Thymus (tissue), 11 donors: ENCODE measurements around the gene ATG5. TPM values are rescaled to one million over a fixed set of nuclear protein-coding genes. Genes with fewer than 3 reads are reported as not detected.

Source experiments
- DNase-seq, 9 donors: peaks; one replicate each; pipeline ENCODE4 v3.0.0-alpha.2; 2013; ENCODE audit warnings: low spot score in 9 of 9, low read depth in 6 of 9, missing footprints in 1 of 9
- H3K27ac ChIP-seq, 2 donors: one replicate each; pipeline ENCODE4 v1.5.1; 2013; ENCODE audit warnings: control low read depth in 1 of 2, low read depth in 1 of 2, low read length in 1 of 2, mild to moderate bottlenecking in 1 of 2, moderate library complexity in 1 of 2
- H3K27me3 ChIP-seq, 2 donors: one replicate each; pipeline ENCODE4 v1.5.1; 2013; ENCODE audit warnings: low read length in 1 of 2; ENCODE audit not compliant: control insufficient read depth in 2 of 2, insufficient read depth in 1 of 2
- H3K36me3 ChIP-seq, 2 donors: one replicate each; pipeline ENCODE4 v1.5.1; 2013; ENCODE audit warnings: low read length in 1 of 2, mild to moderate bottlenecking in 1 of 2, moderate library complexity in 1 of 2; ENCODE audit not compliant: control insufficient read depth in 2 of 2, insufficient read depth in 2 of 2
- H3K4me1 ChIP-seq, 2 donors: one replicate each; pipeline ENCODE4 v1.5.1; 2013; ENCODE audit warnings: low read length in 2 of 2; ENCODE audit not compliant: control insufficient read depth in 2 of 2, insufficient read depth in 2 of 2
- H3K4me3 ChIP-seq, 2 donors: one replicate each; pipeline ENCODE4 v1.5.1; 2013; ENCODE audit warnings: low read length in 2 of 2, control low read depth in 1 of 2, mild to moderate bottlenecking in 1 of 2
- H3K9me3 ChIP-seq, 2 donors: one replicate each; pipeline ENCODE4 v1.5.1; 2013; ENCODE audit warnings: low read length in 1 of 2, mild to moderate bottlenecking in 1 of 2; ENCODE audit not compliant: control insufficient read depth in 2 of 2, insufficient read depth in 1 of 2
- WGBS: extraction: QIAGEN DNeasy Blood & Tissue Kit; methylation state at CpG from one replicate; pipeline ENCODE4 v1.1.7; 2013; 5-methylcytosine and 5-hydroxymethylcytosine counted together
- polyA plus RNA-seq: library from polyadenylated mRNA; stranded (reverse); fragments of 200-250 nt; gene quantifications from one replicate; pipeline ENCODE4 v1.2.3, GENCODE V29; 2013
- total RNA-seq: library from RNA; stranded (reverse); fragments of 120-200 nt; gene quantifications from one replicate; pipeline ENCODE4 v1.2.4, GENCODE V29; 2013
- donor health status: healthy.

ATG5 gene
- total and polyA plus RNA-seq, 2 donors, result 25.2 to 36.1 TPM

GRCh38 chr6:106186714-106187113, 138.8 kb downstream of the ATG5 start:
- Histone ChIP-seq H3K4me1 (no peaks in the 10 kb centered on the region), H3K27ac (no peak overlapping the region), H3K27me3 (no peaks in the 10 kb centered on the region), H3K4me3 (no peak overlapping the region), H3K9me3 (no peaks in the 10 kb centered on the region), H3K36me3 (peaks cover 0 to 6% of the 10 kb centered on the region in 2 donors)
- no peak for DNase-seq
- 96% methylated on average over 2 of the region's 2 CpGs for WGBS

DNA sequence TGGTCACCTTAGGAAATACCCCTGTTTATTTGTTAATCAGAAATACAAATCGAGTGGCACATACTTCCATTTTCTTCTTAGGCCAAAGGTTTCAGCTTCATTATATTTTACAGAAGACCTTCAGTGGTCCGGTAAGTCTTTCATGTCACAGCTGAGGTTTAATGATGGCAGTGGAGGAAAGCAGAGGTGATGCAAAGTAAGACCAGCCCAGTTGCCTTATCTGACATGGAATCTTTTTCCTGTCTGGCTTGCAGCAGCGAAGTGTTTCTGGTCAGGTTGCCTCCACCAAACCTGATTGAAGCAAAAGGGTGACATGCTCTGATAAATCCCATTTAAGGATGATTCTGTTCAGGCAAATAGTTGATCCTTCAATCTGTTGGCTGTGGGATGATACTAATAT, 139.4 kb downstream of the ATG5 start:
- Histone ChIP-seq H3K36me3 (peaks cover 0 to 6% of the 10 kb centered on the region in 2 donors), H3K9me3 (no peaks in the 10 kb centered on the region), H3K27me3 (no peaks in the 10 kb centered on the region), H3K4me1 (no peaks in the 10 kb centered on the region), H3K4me3 (no peak overlapping the region), H3K27ac (no peak overlapping the region)
- 76% methylated on average over 3 of the region's 3 CpGs for WGBS
- DNase-seq, result no peak

DNA sequence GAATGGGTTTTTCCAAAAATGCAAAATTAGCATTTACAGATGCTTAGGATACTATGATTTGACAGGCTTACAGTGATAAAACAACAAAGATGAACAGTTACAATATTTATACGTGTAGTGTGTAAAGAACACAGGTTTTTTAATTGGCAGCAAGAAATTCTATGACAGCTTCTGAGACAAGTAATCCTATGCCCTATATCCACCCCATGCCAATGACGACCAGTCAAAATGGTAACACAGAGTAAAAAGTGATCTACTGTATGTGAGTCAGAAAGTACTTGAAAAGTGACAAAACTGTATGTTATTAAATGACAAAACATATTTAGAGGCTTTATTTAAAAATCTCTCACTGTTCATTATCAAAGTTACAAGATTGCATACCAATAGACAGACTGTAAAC, 139.9 kb downstream of the ATG5 start:
- no peak overlapping the region for H3K4me3 ChIP-seq
- H3K4me1 ChIP-seq, result no peaks in the 10 kb centered on the region
- DNase-seq, result no peak
- H3K27me3 ChIP-seq, result no peaks in the 10 kb centered on the region
- no peaks in the 10 kb centered on the region for H3K9me3 ChIP-seq
- H3K27ac ChIP-seq, result no peak overlapping the region
- 97% methylated on average over 2 of the region's 2 CpGs for WGBS
- H3K36me3 ChIP-seq, result peaks cover 0 to 6% of the 10 kb centered on the region in 2 donors

GRCh38 chr6:106184629-106185028, 140.9 kb downstream of the ATG5 start:
- no peak for DNase-seq
- peaks cover 0 to 4% of the 10 kb centered on the region in 2 donors for H3K36me3 ChIP-seq
- no peak overlapping the region for H3K4me3 ChIP-seq
- H3K4me1 ChIP-seq, result no peaks in the 10 kb centered on the region
- WGBS, result 96% methylated on average over 3 of the region's 3 CpGs
- H3K27me3 ChIP-seq, result no peaks in the 10 kb centered on the region
- no peak overlapping the region for H3K27ac ChIP-seq
- no peaks in the 10 kb centered on the region for H3K9me3 ChIP-seq

- Histone ChIP-seq H3K4me3 (no peak overlapping the region), H3K27me3 (no peaks in the 10 kb centered on the region), H3K9me3 (no peaks in the 10 kb centered on the region), H3K27ac (no peak overlapping the region), H3K4me1 (no peaks in the 10 kb centered on the region), H3K36me3 (peaks cover 0 to 4% of the 10 kb centered on the region in 2 donors)
- 98% methylated on average over 1 of the region's 1 CpG for WGBS
- no peak for DNase-seq
Observed at GRCh38 chr6:106183430-106183829, 142.1 kb downstream of the ATG5 start.

GRCh38 chr6:106182455-106182854, 143.1 kb downstream of the ATG5 start:
- Histone ChIP-seq H3K4me3 (no peak overlapping the region), H3K9me3 (no peaks in the 10 kb centered on the region), H3K27me3 (no peaks in the 10 kb centered on the region), H3K27ac (no peak overlapping the region), H3K4me1 (no peaks in the 10 kb centered on the region), H3K36me3 (peaks cover 0 to 4% of the 10 kb centered on the region in 2 donors)
- no peak for DNase-seq
- WGBS, result 99% methylated on average over 5 of the region's 5 CpGs

- WGBS, result 97% methylated on average over 3 of the region's 3 CpGs
- no peak overlapping the region for H3K27ac ChIP-seq
Observed at GRCh38 chr6:106181664-106182418, 143.7 kb downstream of the ATG5 start.

GRCh38 chr6:106180208-106180607, 145.4 kb downstream of the ATG5 start:
- Histone ChIP-seq H3K27me3 (no peaks in the 10 kb centered on the region), H3K36me3 (no peaks in the 10 kb centered on the region), H3K9me3 (no peaks in the 10 kb centered on the region), H3K4me3 (no peak overlapping the region), H3K27ac (no peak overlapping the region), H3K4me1 (no peaks in the 10 kb centered on the region)
- WGBS, result 98% methylated on average over 4 of the region's 4 CpGs
- no peak for DNase-seq

More at GRCh38 chr6:106181664-106182418, 143.7 kb downstream of the ATG5 start:
- Histone ChIP-seq H3K4me1 (no peaks in the 10 kb centered on the region), H3K27me3 (no peaks in the 10 kb centered on the region), H3K4me3 (no peak overlapping the region), H3K9me3 (no peaks in the 10 kb centered on the region), H3K36me3 (peaks cover 0 to 4% of the 10 kb centered on the region in 2 donors)
- DNase-seq, result no peak

- Histone ChIP-seq H3K27me3 (no peaks in the 10 kb centered on the region), H3K4me1 (no peaks in the 10 kb centered on the region), H3K27ac (no peak overlapping the region), H3K36me3 (no peaks in the 10 kb centered on the region), H3K9me3 (no peaks in the 10 kb centered on the region), H3K4me3 (no peak overlapping the region)
- 43% methylated on average over 3 of the region's 3 CpGs for WGBS
- no peak for DNase-seq
Observed at GRCh38 chr6:106178900-106179299, 146.7 kb downstream of the ATG5 start.
